Breast epithelium (tissue), 3 donors: ENCODE measurements around the gene CBX2.

ENCODE experiments used
- POLR2A ChIP-seq: fragments of 450-650 bp; IDR thresholded peaks from one replicate; pipeline ENCODE4 v1.6.1; 2016; ENCODE audit warnings: antibody characterized with exemption, mild to moderate bottlenecking, moderate library complexity
- TF ChIP-seq, protein P1 (sequence below), 3 donors: fragments of 450-650 bp; IDR thresholded peaks; one replicate each; pipeline ENCODE4 v1.5.1; 2016 to 2017; ENCODE audit warnings: antibody characterized with exemption in 3 of 3, mild to moderate bottlenecking in 3 of 3, moderate library complexity in 3 of 3

DNA sequence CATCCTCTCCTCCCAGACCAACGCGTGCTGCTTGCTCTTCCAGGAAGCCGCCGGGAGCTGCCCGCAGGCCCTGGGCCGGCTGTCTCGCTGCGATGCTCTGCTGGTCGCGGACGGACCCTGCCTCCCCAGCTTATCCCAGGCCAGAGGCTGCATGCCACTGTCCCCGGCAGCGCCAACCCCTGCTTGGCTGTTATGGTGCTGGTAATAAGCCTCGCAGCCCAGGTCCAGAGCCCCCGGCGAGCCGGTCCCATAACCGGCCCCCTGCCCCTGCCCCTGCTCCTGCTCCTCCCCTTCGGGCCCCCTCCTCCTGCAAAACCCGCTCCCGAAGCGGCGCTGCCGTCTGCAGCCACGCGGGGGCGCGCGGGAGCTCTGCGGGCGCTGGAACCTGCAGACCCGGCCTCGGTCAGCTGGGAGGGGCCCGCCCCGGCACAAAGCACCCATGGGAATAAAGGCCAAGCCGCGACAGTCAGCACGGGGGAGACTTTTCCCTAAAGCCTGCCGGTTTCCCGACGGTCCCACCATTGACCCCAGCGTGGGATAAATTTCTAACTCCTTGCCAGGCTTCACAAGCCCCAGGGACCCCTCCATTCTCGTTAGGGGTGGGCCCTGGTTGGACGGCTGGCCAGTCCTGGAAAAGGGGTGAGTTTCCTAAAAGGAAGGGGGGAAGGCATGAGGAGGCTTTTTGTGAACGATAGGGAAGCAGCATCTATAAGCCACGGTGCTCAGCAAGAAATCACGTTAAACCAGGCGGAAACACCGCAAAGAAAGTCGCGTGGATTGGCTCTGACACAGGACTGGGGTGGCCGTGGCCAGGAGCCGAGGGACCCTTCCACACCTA is 36.0 kb upstream of the CBX2 start:
- no peak for TF ChIP-seq POLR2A
- TF ChIP-seq, protein P1, sequence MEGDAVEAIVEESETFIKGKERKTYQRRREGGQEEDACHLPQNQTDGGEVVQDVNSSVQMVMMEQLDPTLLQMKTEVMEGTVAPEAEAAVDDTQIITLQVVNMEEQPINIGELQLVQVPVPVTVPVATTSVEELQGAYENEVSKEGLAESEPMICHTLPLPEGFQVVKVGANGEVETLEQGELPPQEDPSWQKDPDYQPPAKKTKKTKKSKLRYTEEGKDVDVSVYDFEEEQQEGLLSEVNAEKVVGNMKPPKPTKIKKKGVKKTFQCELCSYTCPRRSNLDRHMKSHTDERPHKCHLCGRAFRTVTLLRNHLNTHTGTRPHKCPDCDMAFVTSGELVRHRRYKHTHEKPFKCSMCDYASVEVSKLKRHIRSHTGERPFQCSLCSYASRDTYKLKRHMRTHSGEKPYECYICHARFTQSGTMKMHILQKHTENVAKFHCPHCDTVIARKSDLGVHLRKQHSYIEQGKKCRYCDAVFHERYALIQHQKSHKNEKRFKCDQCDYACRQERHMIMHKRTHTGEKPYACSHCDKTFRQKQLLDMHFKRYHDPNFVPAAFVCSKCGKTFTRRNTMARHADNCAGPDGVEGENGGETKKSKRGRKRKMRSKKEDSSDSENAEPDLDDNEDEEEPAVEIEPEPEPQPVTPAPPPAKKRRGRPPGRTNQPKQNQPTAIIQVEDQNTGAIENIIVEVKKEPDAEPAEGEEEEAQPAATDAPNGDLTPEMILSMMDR (IDR thresholded peaks at IDR 0.05): peak; percentile 17 to 89 (median 83)
